ENCODE measurements around the gene BLVRA.

DNA sequence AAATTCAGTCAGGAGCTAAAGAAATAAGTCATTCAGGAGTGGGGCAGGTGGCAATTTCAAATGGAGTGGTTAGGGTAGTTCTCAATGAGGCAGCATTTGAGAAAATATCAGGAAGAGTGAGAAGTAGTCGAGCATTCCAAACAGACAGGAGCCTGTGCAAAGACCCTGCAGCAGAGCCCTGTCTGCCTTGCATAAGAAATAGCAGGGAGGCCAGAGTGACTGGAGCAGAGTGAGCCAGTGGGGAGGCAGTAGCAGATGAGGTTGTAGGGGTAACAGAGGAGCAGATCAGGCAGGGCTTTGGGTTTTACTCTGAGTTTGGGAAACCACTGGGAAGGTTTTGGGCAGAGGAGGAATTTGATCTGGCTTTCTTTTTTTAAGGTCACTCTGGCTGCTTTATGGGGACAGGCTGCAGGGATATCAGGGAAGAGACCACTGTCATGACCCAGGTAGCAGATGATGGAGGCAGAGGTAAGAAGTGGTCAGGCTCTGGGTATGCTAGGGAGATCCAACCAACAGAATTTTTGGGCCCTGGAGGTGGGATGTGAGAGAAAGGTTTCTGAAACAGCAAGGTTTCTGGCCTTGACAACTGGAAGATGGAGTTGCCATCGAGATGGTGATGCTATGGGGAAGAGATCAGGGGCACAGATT is 1.3 kb upstream of the BLVRA start:
- TF ChIP-seq, protein P1, sequence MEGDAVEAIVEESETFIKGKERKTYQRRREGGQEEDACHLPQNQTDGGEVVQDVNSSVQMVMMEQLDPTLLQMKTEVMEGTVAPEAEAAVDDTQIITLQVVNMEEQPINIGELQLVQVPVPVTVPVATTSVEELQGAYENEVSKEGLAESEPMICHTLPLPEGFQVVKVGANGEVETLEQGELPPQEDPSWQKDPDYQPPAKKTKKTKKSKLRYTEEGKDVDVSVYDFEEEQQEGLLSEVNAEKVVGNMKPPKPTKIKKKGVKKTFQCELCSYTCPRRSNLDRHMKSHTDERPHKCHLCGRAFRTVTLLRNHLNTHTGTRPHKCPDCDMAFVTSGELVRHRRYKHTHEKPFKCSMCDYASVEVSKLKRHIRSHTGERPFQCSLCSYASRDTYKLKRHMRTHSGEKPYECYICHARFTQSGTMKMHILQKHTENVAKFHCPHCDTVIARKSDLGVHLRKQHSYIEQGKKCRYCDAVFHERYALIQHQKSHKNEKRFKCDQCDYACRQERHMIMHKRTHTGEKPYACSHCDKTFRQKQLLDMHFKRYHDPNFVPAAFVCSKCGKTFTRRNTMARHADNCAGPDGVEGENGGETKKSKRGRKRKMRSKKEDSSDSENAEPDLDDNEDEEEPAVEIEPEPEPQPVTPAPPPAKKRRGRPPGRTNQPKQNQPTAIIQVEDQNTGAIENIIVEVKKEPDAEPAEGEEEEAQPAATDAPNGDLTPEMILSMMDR (IDR thresholded peaks at IDR 0.05): no peak
- TF ChIP-seq POLR2A (IDR thresholded peaks at IDR 0.05): no peak
